ENCODE data around the gene PTPN21. TPM values are rescaled to one million over a fixed set of nuclear protein-coding genes. Genes with fewer than 3 reads are reported as not detected.

The PTPN21 gene
- polyA plus RNA-seq, 3 donors, result not detected

DNA sequence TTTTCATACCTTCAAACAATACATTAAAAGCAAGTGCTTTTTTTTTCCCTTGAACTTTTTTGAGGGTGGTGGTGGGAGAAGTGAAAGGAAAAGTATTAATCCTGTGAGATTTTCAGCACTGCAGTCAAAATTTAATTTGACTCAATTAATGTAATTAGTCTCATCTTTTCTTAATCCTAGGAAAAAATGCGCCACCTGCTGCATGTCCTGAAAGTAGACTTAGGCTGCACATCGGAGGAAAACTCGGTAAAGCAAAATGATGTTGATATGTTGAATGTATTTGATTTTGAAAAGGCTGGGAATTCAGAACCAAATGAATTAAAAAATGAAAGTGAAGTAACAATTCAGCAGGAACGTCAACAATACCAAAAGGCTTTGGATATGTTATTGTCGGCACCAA is 117.1 kb downstream of the PTPN21 start:
- Histone ChIP-seq H3K36me3 (replicated peaks in 1 of 2; ENCODE audit: control insufficient read depth in 1 of 2, insufficient read depth in 2 of 2, low read length in 2 of 2) (no peaks in the 10 kb centered on the region), H2AFZ (ENCODE audit: insufficient read depth, low read depth, low read length, poor library complexity, severe bottlenecking) (no peak overlapping the region), H3K27ac (ENCODE audit: low read depth in 1 of 2, low read length in 2 of 2) (no peak overlapping the region), H3K27me3 (ENCODE audit: control insufficient read depth in 2 of 2, insufficient read depth in 2 of 2, low read length in 2 of 2) (no peaks in the 10 kb centered on the region), H3K4me3 (replicated peaks in 1 of 3; ENCODE audit: low read depth in 2 of 3, low read length in 3 of 3) (no peak overlapping the region), H3K9me3 (replicated peaks in 1 of 2; ENCODE audit: control insufficient read depth in 1 of 2, insufficient read depth in 1 of 2, low read length in 2 of 2) (no peaks in the 10 kb centered on the region), H3K4me2 (replicated peaks; ENCODE audit: extremely low read depth, low read length, poor library complexity, severe bottlenecking) (no peak overlapping the region), H3K4me1 (ENCODE audit: control insufficient read depth in 1 of 2, insufficient read depth in 2 of 2, low read length in 2 of 2) (no peaks in the 10 kb centered on the region), H4K20me1 (ENCODE audit: insufficient read depth, low read length) (no peaks in the 10 kb centered on the region), H3K9ac (ENCODE audit: insufficient read depth, low read length, poor library complexity, severe bottlenecking) (no peak overlapping the region), H3K79me2 (ENCODE audit: insufficient read depth, low read length) (no peaks in the 10 kb centered on the region)
- H3K4me1 Mint-ChIP-seq, result no peaks in the 10 kb centered on the region
- 100% methylated on average over 2 of the region's 5 CpGs for WGBS (ENCODE audit: insufficient coverage)
- H3K9me3 Mint-ChIP-seq, result peaks cover 0 to 2% (median 2%) of the 10 kb centered on the region in 7 donors
- peaks cover 6 to 13% of the 10 kb centered on the region in 2 donors for H3K36me3 Mint-ChIP-seq
- no peak overlapping the region for H3K4me3 Mint-ChIP-seq
- intact Hi-C loops (cut with micrococcal nuclease), result no loop called here
- H3K27ac Mint-ChIP-seq, result no peak overlapping the region
- no peak for DNase-seq
- TF ChIP-seq CTCF (IDR thresholded peaks at IDR 0.05), result no peak
- H3K27me3 Mint-ChIP-seq (ENCODE audit: low read depth in 3 of 3), result no peaks in the 10 kb centered on the region

DNA sequence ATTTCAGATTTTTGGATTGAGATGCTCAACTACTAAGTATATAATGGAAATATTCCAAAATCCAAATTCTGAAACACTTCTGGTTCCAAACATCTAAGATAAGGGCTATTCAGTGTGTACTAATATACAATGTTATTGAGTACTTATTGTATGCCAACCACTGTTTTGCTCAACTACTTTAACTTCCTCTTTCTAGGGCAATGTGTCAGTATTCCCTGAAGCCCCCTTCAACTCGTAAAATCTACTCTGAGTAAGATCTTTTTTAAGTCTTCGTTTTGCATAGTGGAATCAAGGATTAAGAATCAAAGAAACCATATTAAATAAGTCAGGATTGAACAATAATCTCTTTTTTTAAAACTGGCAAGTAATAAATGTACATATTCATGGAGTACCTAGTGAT is 123.8 kb downstream of the PTPN21 start:
- no peaks in the 10 kb centered on the region for H3K36me3 ChIP-seq (replicated peaks in 1 of 2; ENCODE audit: control insufficient read depth in 1 of 2, insufficient read depth in 2 of 2, low read length in 2 of 2)
- no CpG with 5 or more reads among the region's 2 CpGs for WGBS (ENCODE audit: insufficient coverage)

More for the DNA sequence above, 123.8 kb downstream of the PTPN21 start:
- no peak for TF ChIP-seq CTCF (IDR thresholded peaks at IDR 0.05)
- Mint-ChIP-seq H3K9me3 (no peaks in the 10 kb centered on the region), H3K36me3 (peaks cover 4 to 7% of the 10 kb centered on the region in 2 donors), H3K4me1 (no peaks in the 10 kb centered on the region), H3K27ac (no peak overlapping the region), H3K4me3 (no peak overlapping the region), H3K27me3 (ENCODE audit: low read depth in 3 of 3) (no peaks in the 10 kb centered on the region)
- no peaks in the 10 kb centered on the region for H3K4me1 ChIP-seq (ENCODE audit: control insufficient read depth in 1 of 2, insufficient read depth in 2 of 2, low read length in 2 of 2)
- H3K9me3 ChIP-seq (replicated peaks in 1 of 2; ENCODE audit: control insufficient read depth in 1 of 2, insufficient read depth in 1 of 2, low read length in 2 of 2), result no peaks in the 10 kb centered on the region
- no peak overlapping the region for H3K4me2 ChIP-seq (replicated peaks; ENCODE audit: extremely low read depth, low read length, poor library complexity, severe bottlenecking)
- no peaks in the 10 kb centered on the region for H3K27me3 ChIP-seq (ENCODE audit: control insufficient read depth in 2 of 2, insufficient read depth in 2 of 2, low read length in 2 of 2)
- no peaks in the 10 kb centered on the region for H4K20me1 ChIP-seq (ENCODE audit: insufficient read depth, low read length)
- no peak overlapping the region for H3K9ac ChIP-seq (ENCODE audit: insufficient read depth, low read length, poor library complexity, severe bottlenecking)
- no peak overlapping the region for H3K27ac ChIP-seq (ENCODE audit: low read depth in 1 of 2, low read length in 2 of 2)
- H3K79me2 ChIP-seq (ENCODE audit: insufficient read depth, low read length), result no peaks in the 10 kb centered on the region
- no peak overlapping the region for H2AFZ ChIP-seq (ENCODE audit: insufficient read depth, low read depth, low read length, poor library complexity, severe bottlenecking)
- intact Hi-C loops (cut with micrococcal nuclease), result no loop called here
- no peak for DNase-seq
- no peak overlapping the region for H3K4me3 ChIP-seq (replicated peaks in 1 of 3; ENCODE audit: low read depth in 2 of 3, low read length in 3 of 3)
